ENCODE data around the gene ST6GAL1. TPM values are rescaled to one million over a fixed set of nuclear protein-coding genes. Genes with fewer than 3 reads are reported as not detected.

The ST6GAL1 gene
- total and polyA plus RNA-seq, 2 of the 13 experiments (the other 11 are each of a cell fraction or from before 2014, with no cell fraction given) = 79.9 to 164 TPM

- peak; percentile 53; the same call in 1 of the 2 replicates for TF ChIP-seq ETV5 (CRISPR knock-in tag; IDR thresholded peaks at IDR 0.05; ENCODE audit: borderline replicate concordance)
- TF ChIP-seq RARG (CRISPR knock-in tag; IDR thresholded peaks at IDR 0.05; ENCODE audit: low read depth) = no peak
- peak; percentile 47 for TF ChIP-seq KAT8 (CRISPR knock-in tag; IDR thresholded peaks at IDR 0.05)
- TF ChIP-seq, protein P1, sequence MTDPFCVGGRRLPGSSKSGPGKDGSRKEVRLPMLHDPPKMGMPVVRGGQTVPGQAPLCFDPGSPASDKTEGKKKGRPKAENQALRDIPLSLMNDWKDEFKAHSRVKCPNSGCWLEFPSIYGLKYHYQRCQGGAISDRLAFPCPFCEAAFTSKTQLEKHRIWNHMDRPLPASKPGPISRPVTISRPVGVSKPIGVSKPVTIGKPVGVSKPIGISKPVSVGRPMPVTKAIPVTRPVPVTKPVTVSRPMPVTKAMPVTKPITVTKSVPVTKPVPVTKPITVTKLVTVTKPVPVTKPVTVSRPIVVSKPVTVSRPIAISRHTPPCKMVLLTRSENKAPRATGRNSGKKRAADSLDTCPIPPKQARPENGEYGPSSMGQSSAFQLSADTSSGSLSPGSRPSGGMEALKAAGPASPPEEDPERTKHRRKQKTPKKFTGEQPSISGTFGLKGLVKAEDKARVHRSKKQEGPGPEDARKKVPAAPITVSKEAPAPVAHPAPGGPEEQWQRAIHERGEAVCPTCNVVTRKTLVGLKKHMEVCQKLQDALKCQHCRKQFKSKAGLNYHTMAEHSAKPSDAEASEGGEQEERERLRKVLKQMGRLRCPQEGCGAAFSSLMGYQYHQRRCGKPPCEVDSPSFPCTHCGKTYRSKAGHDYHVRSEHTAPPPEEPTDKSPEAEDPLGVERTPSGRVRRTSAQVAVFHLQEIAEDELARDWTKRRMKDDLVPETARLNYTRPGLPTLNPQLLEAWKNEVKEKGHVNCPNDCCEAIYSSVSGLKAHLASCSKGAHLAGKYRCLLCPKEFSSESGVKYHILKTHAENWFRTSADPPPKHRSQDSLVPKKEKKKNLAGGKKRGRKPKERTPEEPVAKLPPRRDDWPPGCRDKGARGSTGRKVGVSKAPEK (CRISPR knock-in tag; IDR thresholded peaks at IDR 0.05; ENCODE audit: borderline replicate concordance) = peak; percentile 97
- peak; percentile 44; the same call in 1 of the 2 replicates for TF ChIP-seq ZNF124 (CRISPR knock-in tag; IDR thresholded peaks at IDR 0.05)
- TF ChIP-seq ZNF788 (CRISPR knock-in tag; IDR thresholded peaks at IDR 0.05; ENCODE audit: borderline replicate concordance) = no peak; the same call in 1 of the 2 replicates
- TF ChIP-seq, protein P2, sequence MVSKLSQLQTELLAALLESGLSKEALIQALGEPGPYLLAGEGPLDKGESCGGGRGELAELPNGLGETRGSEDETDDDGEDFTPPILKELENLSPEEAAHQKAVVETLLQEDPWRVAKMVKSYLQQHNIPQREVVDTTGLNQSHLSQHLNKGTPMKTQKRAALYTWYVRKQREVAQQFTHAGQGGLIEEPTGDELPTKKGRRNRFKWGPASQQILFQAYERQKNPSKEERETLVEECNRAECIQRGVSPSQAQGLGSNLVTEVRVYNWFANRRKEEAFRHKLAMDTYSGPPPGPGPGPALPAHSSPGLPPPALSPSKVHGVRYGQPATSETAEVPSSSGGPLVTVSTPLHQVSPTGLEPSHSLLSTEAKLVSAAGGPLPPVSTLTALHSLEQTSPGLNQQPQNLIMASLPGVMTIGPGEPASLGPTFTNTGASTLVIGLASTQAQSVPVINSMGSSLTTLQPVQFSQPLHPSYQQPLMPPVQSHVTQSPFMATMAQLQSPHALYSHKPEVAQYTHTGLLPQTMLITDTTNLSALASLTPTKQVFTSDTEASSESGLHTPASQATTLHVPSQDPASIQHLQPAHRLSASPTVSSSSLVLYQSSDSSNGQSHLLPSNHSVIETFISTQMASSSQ (IDR thresholded peaks at IDR 0.05; ENCODE audit: low read depth) = peak; percentile 91
- TF ChIP-seq, protein P2 (CRISPR knock-in tag; IDR thresholded peaks at IDR 0.05; ENCODE audit: borderline replicate concordance) = peak; percentile 92
- peak; percentile 52 for TF ChIP-seq ELF3 (CRISPR knock-in tag; IDR thresholded peaks at IDR 0.05)
- TF ChIP-seq ZBTB38 (CRISPR knock-in tag; IDR thresholded peaks at IDR 0.05) = peak; percentile 46; the same call in 1 of the 2 replicates
- TF ChIP-seq ZSCAN25 (CRISPR knock-in tag; IDR thresholded peaks at IDR 0.05) = 0 out of 2 replicates have a peak, but pooled peaks have one; percentile 16
- TF ChIP-seq ZNF558 (CRISPR knock-in tag; IDR thresholded peaks at IDR 0.05; ENCODE audit: borderline replicate concordance) = no peak
- peak; percentile 20; the same call in 1 of the 2 replicates for TF ChIP-seq FOXA3 (CRISPR knock-in tag; IDR thresholded peaks at IDR 0.05)
- TF ChIP-seq ZNF569 (CRISPR knock-in tag; IDR thresholded peaks at IDR 0.05; ENCODE audit: borderline replicate concordance) = no peak
- 0 out of 2 replicates have a peak, but pooled peaks have one; percentile 28 for TF ChIP-seq THAP11 (CRISPR knock-in tag; IDR thresholded peaks at IDR 0.05)
- no peak for TF ChIP-seq DNMT3B (CRISPR knock-in tag; conservative IDR thresholded peaks at IDR 0.05)
- TF ChIP-seq IRF9 (CRISPR knock-in tag; IDR thresholded peaks at IDR 0.05; ENCODE audit: borderline replicate concordance) = peak; percentile 32; the same call in 1 of the 2 replicates
- TF ChIP-seq SPEN (CRISPR knock-in tag; IDR thresholded peaks at IDR 0.05; ENCODE audit: low read depth) = 0 out of 2 replicates have a peak, but pooled peaks have one; percentile 46
- peak; percentile 38; the same call in 1 of the 2 replicates for TF ChIP-seq ZNF747 (CRISPR knock-in tag; IDR thresholded peaks at IDR 0.05; ENCODE audit: borderline replicate concordance)
- TF ChIP-seq ZNF430 (CRISPR knock-in tag; IDR thresholded peaks at IDR 0.05) = no peak
- 0 out of 2 replicates have a peak, but pooled peaks have one; percentile 10 for TF ChIP-seq HNF4A (CRISPR knock-in tag; IDR thresholded peaks at IDR 0.05)
- TF ChIP-seq ZNF253 (CRISPR knock-in tag; IDR thresholded peaks at IDR 0.05; ENCODE audit: borderline replicate concordance) = no peak
These were observed 1.4 kb downstream of the ST6GAL1 start (continued) for GRCh38 chr3:186931532-186932280.

Data from HepG2 (cell line).